Adrenal gland (tissue), 5 donors: ENCODE results near the gene UCP2.

ENCODE experiments used
- POLR2A ChIP-seq, 2 donors: fragments of 450-650 bp; IDR thresholded peaks; one replicate each; pipeline ENCODE4 v1.6.1; 2017; ENCODE audit warnings: antibody characterized with exemption in 2 of 2, mild to moderate bottlenecking in 2 of 2, moderate library complexity in 1 of 2
- TF ChIP-seq, protein P1 (sequence below), 6 experiments: fragments of 450-650 bp in 4 of 6; fragments of 200-600 bp in 2 of 6; sonication (generic) in 1 of 6; IDR thresholded peaks; 1 replicate in 5 of 6; 2 replicates in 1 of 6; pipeline versions ENCODE4 v1.5.1 to v1.8.0; 2016 to 2021; ENCODE audit warnings: antibody characterized with exemption in 6 of 6, mild to moderate bottlenecking in 2 of 6, moderate library complexity in 1 of 6
- donor health status: DM: no; HTN: no; CAD: no.

- TF ChIP-seq, protein P1, sequence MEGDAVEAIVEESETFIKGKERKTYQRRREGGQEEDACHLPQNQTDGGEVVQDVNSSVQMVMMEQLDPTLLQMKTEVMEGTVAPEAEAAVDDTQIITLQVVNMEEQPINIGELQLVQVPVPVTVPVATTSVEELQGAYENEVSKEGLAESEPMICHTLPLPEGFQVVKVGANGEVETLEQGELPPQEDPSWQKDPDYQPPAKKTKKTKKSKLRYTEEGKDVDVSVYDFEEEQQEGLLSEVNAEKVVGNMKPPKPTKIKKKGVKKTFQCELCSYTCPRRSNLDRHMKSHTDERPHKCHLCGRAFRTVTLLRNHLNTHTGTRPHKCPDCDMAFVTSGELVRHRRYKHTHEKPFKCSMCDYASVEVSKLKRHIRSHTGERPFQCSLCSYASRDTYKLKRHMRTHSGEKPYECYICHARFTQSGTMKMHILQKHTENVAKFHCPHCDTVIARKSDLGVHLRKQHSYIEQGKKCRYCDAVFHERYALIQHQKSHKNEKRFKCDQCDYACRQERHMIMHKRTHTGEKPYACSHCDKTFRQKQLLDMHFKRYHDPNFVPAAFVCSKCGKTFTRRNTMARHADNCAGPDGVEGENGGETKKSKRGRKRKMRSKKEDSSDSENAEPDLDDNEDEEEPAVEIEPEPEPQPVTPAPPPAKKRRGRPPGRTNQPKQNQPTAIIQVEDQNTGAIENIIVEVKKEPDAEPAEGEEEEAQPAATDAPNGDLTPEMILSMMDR (IDR thresholded peaks at IDR 0.05): no peak
- no peak for TF ChIP-seq POLR2A (IDR thresholded peaks at IDR 0.05)
Measured at GRCh38 chr11:73997120-73997770, 14.6 kb upstream of the UCP2 start.
